ENCODE measurements around the gene CAND1. TPM values are rescaled to one million over a fixed set of nuclear protein-coding genes. Genes with fewer than 3 reads are reported as not detected.

The CAND1 gene
- total RNA-seq = 53.5 and 57.6 TPM in 2 replicates

DNA sequence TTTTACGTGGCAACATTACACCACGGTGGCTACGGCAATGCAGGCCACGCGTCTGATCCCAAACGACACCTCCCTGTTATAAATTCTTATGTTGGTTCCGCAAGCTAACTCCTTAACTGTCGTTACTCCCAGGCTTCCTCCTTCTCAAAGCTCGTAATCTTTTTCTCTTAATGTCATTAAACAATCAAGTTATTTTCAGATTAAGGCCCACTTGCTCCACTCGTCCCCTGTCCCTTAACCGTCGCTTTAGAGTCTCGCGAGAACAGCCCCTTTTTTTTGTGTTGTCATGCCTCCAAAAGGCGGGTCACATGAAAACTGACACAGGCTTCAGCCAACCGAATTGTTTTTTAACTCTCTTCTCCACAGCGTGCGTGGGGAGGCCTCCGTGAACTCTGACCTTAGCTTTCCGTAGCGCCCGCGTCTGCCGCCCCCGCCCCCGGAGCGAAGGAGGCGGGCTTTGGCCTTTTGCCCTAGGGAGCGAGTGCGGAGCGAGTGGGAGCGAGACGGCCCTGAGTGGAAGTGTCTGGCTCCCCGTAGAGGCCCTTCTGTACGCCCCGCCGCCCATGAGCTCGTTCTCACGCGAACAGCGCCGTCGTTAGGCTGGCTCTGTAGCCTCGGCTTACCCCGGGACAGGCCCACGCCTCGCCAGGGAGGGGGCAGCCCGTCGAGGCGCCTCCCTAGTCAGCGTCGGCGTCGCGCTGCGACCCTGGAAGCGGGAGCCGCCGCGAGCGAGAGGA lies at the start of gene CAND1:
CAND1 (plus strand) TSS at position 463 of the 737 bp plus-strand sequence. CDS start 360 bp downstream, outside the sequence.
- DNase-seq (ENCODE audit: extremely low read depth, low read depth, low spot score) = peak; percentile 100

DNA sequence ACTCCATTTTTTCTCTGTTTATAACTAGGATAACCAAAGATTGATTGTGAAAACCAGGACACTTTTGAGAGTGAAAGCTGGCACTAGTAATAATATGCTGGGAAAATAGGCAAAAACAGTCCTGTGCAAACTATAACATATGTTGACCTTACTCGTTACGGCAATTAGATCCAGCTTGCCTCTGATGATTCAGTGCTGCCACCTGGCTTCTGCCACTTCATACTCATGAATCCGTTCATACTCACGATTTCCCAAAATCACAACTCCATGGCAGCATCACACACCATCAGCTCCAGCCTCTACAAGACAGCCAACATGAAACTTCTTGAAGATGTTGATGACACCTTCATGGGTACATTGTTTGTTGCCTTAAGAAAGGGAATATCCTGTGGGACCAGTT lies 49.1 kb upstream of the CAND1 start:
- DNase-seq (ENCODE audit: extremely low read depth, low read depth, low spot score) = no peak

DNA sequence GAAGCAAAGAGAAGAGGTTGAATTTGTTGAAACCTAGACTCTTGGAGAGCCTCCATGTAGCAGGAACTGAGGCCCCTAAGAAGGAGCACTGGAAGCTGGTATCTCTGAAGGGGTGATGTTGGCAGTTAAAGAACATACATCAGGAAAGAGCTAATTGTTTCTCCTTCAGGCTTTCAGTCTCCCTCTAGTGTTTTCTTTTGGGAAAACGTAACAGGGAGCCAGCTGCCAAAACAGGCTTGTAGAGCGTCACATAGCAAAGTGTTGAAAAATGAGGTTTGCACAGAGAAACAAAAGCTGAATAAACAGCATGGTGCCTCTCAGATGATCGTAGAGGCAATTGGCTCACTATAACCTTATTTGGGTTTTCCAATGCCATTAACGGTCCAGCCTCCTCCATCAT lies 46.9 kb upstream of the CAND1 start:
- DNase-seq (ENCODE audit: extremely low read depth, low read depth, low spot score) = no peak

DNA sequence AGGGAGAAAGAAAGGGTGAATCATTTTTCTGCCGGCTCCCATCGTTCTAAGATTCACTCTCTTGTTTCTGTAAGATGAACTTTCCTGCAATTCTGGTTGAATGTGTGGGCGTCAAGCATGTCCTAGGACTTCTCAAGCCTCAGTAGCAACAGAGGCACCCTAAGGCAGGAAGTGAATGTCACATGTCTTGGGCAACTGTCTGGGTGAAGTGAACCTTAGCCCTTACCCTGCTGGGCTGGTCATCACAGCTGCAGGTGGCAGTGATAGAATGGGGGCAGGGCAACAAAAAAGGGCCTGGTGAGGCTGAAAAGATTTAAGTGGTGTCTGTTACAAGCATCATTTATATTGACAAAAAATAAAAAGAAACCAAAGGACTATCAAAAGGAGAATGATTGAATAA lies 45.9 kb upstream of the CAND1 start:
- DNase-seq (ENCODE audit: extremely low read depth, low read depth, low spot score) = no peak

DNA sequence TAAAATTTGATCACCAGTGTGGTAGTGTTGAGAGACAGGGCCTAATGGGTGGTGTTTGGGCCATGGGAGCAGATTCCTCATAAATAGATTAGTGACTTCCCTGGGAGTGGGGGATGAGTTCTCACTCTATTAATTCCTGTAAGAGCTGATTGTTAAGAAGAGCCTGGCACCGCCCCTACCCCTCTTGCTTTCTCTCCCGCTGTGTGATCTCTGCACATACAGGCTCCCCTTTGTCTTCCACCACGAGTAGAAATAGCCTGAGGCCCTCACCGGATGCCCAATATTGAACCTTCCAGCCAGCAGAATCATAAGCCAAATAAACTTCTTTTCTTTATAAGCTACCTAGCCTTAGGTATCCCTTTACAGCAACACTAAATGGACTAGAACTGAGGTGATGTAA lies 31.9 kb upstream of the CAND1 start:
- DNase-seq (ENCODE audit: extremely low read depth, low read depth, low spot score) = no peak

DNA sequence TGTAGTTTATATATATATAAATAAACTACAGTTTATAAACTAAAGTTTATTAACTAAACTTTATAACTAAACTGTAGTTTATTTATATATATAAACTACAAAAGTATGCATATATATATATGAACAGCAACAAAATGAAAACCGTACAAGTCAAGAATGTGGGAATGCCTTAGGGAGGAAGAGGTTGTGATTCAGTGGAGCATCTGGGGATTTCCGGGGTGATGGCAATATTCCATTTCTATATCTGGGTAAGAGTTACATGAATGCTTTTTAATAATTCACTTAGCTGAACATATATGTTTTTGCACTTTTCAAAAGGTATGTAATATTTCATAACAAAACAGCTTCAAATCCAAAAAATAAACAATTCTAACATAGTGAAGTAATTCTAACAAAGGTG lies 30.1 kb upstream of the CAND1 start:
- DNase-seq (ENCODE audit: extremely low read depth, low read depth, low spot score) = no peak

DNA sequence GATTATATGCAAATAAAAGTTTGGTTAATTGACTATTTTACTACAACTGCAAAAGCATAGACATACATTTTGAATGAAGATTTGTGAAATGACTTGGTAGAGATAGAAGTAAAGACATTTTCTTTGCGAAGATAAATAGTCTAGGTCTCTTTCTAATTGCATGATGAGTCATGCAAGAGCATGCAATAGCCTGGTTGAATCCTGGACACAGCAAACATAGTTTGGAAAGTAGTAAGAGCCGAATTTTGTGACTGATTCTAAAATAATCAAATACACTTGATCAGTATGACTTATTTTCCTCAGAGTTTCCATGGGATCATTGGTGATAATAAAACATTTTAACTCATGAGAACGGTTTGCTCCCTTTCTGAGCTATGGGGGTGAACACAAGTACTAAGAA lies 27.7 kb upstream of the CAND1 start:
- no peak for DNase-seq (ENCODE audit: extremely low read depth, low read depth, low spot score)

DNA sequence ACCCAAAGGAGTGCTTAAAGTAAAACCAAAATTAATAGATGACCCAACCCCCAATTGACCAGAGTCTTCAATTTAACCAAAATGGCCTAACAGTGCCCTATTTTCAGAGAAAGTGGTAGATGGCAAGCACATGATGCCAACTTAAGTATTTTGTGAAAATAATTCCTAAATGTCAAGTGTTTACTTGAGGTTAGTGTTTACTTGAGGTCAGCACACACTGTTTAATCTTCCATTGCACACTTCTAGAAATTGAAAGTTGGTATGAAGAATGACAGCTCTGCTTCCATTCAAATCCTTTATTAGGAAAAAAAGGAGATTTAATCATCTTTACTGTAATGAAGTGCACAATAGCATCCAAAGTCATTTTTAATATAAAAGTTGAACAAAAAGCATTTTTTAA lies 25.9 kb upstream of the CAND1 start:
- no peak for DNase-seq (ENCODE audit: extremely low read depth, low read depth, low spot score)

DNA sequence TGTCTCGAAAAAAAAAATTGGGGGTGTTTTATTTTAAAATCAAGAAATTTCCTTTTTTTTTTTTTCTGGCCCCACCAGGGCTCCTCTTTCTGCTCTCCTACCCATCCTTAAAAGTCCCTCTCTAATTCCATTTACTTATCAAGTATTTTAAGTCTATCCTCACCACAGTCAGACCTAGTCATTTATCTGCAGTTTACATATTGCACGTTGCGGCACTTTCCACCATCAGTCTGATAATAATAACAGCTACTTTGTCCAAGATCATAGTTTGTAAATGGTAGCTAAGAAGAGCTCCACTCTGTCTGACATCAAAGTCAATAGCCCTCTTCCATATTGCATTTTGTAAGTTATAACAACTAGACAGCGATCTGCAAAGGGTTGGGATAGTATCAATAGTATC lies 23.6 kb upstream of the CAND1 start:
- no peak for DNase-seq (ENCODE audit: extremely low read depth, low read depth, low spot score)

DNA sequence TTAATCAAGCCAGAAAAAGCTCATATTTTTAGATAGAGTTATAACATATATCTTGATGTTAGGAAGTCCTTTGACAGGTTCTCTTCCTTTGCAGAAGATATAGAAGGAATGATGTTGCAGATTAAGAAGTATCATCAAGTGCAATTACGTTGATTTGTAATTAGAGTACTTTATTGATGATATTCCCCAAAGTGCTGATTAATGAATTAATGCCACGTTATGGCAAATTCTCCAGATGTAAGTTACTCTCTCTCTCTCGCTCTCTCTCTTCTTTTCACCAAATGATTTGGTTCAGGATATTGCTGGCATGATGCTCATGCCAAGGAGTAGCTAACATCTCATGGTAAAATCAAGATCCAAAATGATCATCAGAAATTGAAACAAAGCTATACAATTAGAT lies 18.1 kb upstream of the CAND1 start:
- DNase-seq (ENCODE audit: extremely low read depth, low read depth, low spot score) = no peak

DNA sequence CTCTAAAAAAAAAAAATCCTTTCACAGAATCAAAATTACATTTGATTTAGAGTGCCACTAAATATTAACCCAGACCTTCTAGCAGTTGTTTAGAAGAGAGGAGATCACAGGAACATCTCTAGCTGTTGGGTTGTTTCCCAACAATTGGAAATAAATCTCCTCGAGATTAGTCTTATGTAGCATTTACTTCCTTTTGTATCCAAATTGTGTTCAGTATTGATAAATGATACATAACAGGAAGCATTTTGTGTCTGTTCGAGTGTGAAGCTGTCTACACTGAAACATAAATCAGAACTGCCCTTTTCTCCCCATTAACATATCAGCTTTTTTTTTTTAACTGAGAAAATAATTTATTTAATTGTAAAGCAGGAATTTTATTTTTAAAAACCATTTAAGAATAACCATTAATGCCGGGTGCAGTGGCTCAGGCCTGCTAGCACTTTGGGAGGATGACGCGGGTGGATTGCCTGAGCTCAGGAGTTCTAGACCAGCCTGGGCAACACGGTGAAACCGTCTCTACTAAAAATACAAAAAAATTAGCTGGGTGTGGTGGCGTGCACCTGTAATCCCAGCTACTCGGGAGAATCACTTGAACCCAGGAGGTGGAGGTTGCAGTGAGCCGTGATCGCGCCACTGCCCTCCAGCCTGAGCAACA lies 14.7 kb upstream of the CAND1 start:
- no peak for DNase-seq (ENCODE audit: extremely low read depth, low read depth, low spot score)

DNA sequence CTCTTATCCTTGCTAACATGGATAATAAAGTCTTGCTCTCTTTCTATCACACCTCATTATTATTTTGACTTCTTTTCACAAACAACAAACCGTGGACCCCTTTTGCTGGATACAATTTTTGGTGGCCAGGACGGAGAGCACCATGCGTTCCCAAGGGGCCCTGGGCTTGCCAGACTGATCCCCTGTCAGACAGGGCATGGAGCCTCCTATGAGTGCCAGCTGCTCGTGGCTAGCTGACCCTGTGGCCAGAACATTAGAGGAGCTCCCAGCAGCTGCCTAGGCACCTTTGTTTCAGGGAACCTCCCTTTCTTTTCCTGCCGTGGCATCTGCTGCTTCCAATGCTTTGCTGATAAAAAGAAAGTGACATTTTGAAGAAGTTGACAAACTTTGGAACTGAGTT lies 12.5 kb upstream of the CAND1 start:
- DNase-seq (ENCODE audit: extremely low read depth, low read depth, low spot score) = no peak

DNA sequence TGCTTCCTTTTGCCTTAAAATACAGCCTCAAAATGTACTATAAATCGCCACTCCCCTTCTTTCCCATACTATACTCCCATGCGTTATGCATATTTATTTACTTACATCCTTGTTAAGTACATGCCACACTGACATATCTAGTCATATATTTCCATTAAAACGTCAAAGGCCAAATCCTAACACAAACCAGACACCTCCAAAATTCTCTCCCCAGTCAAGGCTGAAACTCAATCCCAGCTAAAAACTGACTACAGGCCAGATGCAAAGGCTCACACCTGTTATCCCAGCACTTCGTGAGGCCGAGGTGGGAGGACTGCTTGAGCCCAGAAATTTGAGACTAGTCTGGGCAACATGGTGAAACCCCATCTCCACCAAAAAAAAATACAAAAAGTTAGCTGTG lies 5.7 kb upstream of the CAND1 start:
- DNase-seq (ENCODE audit: extremely low read depth, low read depth, low spot score) = no peak

DNA sequence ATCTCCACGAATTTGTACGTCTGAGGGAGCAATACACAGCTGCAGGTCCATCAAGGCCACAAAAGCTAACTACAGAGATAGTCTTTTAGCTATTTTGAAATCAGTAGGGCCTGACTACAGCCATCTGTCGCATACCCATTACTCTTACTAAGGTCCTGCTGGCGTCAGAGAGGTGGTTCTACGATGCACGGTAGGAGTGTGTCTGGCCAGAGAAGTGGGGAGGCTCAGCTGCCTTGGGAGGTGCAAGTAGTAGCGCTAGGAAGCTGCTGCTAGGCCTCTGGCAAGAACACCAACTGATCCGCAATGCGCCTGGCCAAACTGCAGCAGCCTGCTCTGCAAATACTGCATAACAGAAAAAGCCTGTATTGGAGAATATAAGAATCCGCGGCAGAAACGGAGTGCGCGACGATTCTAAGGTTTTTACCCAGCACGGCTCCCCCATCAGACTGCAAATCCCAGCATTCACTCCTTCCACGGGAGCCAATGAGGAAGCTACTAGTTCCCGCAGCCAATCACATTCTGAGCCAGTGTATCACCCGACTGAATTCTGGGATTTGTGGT lies 743 bp upstream of the CAND1 start:
- DNase-seq (ENCODE audit: extremely low read depth, low read depth, low spot score) = no peak

DNA sequence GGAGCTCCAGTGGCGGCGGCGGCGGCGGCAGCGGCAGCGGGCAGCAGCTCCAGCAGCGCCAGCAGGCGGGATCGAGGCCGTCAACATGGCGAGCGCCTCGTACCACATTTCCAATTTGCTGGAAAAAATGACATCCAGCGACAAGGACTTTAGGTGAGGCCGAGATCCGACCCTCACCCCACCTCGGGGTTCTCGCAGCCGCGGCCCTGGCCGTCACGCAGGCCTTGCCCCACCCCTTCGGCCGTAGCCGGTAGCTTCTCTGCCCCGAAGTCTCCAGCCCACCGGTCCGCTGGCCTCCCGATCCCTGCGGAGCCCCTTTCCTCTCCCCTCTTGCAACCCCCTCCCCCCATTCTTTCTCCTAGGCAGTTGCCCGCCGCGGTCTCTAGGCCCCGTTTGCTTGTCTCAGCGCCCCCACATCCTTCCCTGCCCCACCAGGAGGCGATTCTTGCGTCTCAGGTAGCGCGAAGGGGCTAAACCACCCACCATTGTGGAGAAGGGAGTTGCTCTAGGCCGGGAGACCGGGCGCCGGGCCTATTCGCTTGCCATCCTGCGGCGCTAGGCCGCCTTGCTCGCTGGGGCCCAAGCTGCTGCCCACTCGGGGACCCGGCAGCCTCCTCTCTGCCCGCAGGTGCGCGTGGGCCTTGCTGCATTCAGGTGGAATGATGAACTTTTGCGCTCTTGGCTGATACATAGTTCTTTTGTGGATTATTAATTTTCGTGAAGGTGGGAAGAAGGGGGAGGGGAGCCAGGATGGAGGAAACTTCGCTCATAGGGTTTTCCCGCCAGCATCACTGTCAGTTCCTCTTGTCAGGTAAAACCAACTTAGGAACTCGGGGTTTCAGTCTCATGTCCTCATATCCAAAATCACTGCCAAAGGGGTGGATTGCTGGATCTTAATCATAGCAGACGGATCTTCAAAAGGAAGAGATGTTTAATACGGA lies 745 bp downstream of the CAND1 start:
- DNase-seq (ENCODE audit: extremely low read depth, low read depth, low spot score) = no peak

DNA sequence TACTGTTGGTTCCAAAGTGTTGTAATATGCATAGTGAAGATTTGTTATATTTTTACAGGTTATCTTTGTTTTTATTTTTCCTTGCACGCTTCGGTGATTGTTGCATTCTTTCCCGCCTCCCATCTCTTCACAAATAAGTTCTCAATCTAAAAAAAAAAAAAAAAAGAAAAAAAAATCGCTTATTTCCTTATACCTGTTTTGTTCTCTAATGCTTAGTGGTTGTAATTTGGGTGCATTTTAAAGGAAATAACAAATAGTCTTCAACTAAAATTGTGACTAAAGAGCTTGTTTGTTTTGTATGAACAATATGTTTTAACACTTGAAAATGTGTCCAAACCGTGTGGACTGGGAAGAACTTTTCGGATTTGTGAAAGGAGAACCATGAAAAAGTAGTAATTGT lies 1.5 kb downstream of the CAND1 start:
- no peak for DNase-seq (ENCODE audit: extremely low read depth, low read depth, low spot score)

DNA sequence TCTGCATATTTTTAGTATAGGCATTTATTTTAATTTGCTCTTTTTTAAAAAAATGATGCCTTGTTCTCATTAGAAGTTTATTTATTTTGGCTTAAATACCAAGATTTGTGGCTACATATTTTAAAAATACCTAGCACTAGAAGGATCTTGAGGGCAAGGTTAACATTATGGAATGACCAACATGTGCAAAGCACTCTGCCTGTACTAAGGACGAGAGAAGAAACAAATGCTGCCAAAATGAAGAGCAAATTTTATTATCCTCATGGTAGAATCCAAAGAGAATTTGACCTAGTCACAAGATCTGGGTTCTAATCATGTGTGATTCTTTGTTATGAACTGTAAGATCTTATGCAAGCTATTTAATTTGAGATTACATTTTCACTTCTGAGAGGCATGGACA lies 2.8 kb downstream of the CAND1 start:
- DNase-seq (ENCODE audit: extremely low read depth, low read depth, low spot score) = no peak

DNA sequence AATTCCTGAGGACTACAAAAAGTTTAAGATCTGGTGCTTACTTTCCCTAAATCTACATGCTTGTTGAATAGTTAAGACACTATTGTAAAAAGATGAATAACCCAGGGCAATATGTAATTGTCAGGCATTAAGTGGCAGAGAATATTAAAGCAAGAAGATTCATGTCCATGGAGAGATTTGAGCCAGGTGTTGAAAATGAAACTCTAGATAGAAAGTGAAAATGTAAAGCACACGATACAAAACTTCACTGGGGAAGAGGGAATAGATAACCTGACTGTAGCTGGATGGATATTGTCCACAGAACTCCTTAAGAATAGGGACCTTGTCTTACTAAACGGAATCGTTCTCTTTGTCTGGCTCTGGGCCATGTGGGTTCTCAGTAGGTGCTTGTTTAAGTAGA lies 5.0 kb downstream of the CAND1 start:
- no peak for DNase-seq (ENCODE audit: extremely low read depth, low read depth, low spot score)

DNA sequence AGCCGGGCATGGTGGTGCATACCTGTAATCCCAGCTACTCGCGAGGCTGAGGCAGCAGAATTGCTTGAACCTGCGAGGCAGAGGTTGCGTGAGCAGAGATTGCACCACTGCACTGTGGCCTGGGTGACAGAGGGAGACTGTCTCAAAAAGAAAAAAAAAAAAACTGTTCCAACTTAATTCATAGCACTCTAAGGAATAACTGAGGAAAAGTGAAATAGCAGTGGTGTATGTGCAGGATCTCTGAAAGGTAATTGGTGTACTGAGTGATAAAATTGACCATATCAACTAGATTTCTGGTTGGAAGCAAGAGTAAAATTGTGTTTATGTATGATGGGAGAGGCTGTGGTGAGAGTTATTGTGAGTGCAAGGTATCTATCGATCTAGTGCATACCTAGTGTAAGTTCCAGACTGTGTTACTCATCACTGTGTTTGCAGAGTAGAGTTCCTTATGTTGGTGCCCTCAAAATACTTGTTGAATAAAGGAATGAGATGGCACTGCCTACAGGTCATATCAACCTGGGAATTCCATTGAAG lies 6.3 kb downstream of the CAND1 start:
- DNase-seq (ENCODE audit: extremely low read depth, low read depth, low spot score) = no peak

DNA sequence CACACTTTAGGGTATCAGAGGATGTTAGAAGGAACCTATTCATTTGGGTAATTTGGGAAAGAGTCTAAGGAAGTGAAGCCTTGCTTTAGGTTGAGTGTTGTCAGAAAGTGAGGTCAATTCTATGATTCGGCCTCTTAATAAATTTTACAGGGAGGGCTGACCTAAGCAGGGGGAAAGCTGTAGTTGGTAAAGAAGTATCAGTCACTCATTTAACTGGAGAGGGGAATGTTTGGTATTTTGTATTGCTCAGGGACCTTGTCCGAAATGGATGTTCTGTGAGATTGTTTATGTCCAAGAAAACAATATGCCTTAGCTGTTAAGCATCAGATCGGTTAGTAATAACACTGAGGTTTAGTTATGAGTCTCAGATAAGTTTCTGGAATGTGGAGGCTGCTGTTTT lies 7.3 kb downstream of the CAND1 start:
- no peak for DNase-seq (ENCODE audit: extremely low read depth, low read depth, low spot score)

DNA sequence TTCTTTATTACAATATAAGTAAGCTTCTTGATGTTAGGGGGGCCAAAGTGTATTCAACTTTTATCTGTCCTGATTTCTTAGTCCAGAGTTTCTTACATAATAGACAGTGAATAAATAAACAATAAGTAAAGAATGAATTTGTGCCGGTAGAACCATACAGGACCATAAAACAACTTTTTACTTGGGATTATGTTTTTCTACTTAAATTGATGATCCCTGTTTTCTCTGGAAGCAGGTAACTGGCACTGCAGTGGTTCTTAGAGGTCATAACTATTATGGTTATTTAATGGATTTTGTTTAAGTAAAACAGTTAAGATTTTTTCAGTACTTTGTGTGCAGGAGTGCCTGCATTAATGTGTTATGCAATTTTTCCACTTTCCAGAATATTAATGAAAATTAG lies 10.5 kb downstream of the CAND1 start:
- DNase-seq (ENCODE audit: extremely low read depth, low read depth, low spot score) = no peak
